GM21447 (cell line): Measurements from ENCODE around the gene UMODL1.

ENCODE experiments used
- ATAC-seq: cut with Tn5 transposase; IDR thresholded peaks from one replicate; pipeline ENCODE4 v1.9.1; 2021; ENCODE audit not compliant: unreplicated experiment

UMODL1 gene

GRCh38 chr21:42058631-42059111 lies 12.4 kb upstream of the UMODL1 start:
- ATAC-seq, result no peak

- ATAC-seq, result no peak
These were observed 12.0 kb upstream of the UMODL1 start for GRCh38 chr21:42059141-42059540.

- no peak for ATAC-seq
These were observed 11.4 kb upstream of the UMODL1 start for GRCh38 chr21:42059721-42060120.

GRCh38 chr21:42060166-42060565 lies 11.0 kb upstream of the UMODL1 start:
- no peak for ATAC-seq

- ATAC-seq, result peak; percentile 48
These were observed 9.7 kb upstream of the UMODL1 start for GRCh38 chr21:42061195-42061985.

GRCh38 chr21:42061986-42062235 lies 9.2 kb upstream of the UMODL1 start:
- no peak for ATAC-seq

- peak; percentile 43 for ATAC-seq
These were observed 8.7 kb upstream of the UMODL1 start for GRCh38 chr21:42062236-42063022.

GRCh38 chr21:42063191-42063570 lies 7.9 kb upstream of the UMODL1 start:
- ATAC-seq, result peak; percentile 36

GRCh38 chr21:42063571-42064521 lies 7.3 kb upstream of the UMODL1 start:
- peak; percentile 43 for ATAC-seq

GRCh38 chr21:42066521-42066920 lies 4.6 kb upstream of the UMODL1 start:
- no peak for ATAC-seq

- ATAC-seq, result no peak
These were observed 3.4 kb upstream of the UMODL1 start for GRCh38 chr21:42067531-42068255.

- no peak for ATAC-seq
These were observed 2.9 kb upstream of the UMODL1 start for GRCh38 chr21:42068256-42068545.

- ATAC-seq, result no peak
These were observed 2.5 kb upstream of the UMODL1 start for GRCh38 chr21:42068592-42068991.

- ATAC-seq, result no peak
These were observed 1.8 kb upstream of the UMODL1 start for GRCh38 chr21:42069327-42069726.

GRCh38 chr21:42069843-42070242 lies 1.3 kb upstream of the UMODL1 start:
- no peak for ATAC-seq

- ATAC-seq, result no peak
These were observed 2.3 kb downstream of the UMODL1 start for GRCh38 chr21:42073145-42074099.

- ATAC-seq, result no peak
These were observed 4.8 kb downstream of the UMODL1 start for GRCh38 chr21:42075686-42076471.

GRCh38 chr21:42077685-42078238 lies 6.6 kb downstream of the UMODL1 start:
- ATAC-seq, result peak; percentile 93
